Hematopoietic multipotent progenitor cell treated with erythropoietin and hydrocortisone succinate and interleukin-3 and kit ligand, for 4 days (in vitro differentiated cells): Measurements from ENCODE around the gene SWT1.
A peak's percentile ranks its signal among the peaks of the same experiment; 100 is the strongest.
"Not testable (repeated sequence)": the region's sequence is repeated elsewhere in the genome, so short reads cannot be mapped to it uniquely, and the experiment has no call there.

Source experiments
- DNase-seq: peaks from one replicate; pipeline ENCODE4 v3.0.0-alpha.2; 2015

SWT1 gene

DNA sequence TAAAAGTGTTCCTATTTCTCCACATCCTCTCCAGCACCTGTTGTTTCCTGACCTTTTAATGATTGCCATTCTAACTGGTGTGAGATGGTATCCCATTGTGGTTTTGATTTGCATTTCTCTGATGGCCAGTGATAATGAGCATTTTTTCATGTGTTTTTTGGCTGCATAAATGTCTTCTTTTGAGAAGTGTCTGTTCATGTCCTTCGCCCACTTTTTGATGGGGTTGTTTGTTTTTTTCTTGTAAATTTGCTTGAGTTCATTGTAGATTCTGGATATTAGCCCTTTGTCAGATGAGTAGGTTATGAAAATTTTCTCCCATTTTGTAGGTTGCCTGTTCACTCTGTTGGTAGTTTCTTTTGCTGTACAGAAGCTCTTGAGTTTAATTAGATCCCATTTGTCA lies 95.4 kb downstream of the SWT1 start:
- DNase-seq = not testable (repeated sequence)

DNA sequence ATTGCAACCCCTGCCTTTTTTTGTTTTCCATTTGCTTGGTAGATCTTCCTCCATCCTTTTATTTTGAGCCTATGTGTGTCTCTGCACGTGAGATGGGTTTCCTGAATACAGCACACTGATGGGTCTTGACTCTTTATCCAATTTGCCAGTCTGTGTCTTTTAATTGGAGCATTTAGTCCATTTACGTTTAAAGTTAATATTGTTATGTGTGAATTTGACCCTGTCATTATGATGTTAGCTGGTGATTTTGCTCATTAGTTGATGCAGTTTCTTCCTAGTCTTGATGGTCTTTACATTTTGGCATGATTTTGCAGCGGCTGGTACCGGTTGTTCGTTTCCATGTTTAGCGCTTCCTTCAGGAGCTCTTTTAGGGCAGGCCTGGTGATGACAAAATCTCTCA lies 98.6 kb downstream of the SWT1 start:
- DNase-seq = not testable (repeated sequence)

DNA sequence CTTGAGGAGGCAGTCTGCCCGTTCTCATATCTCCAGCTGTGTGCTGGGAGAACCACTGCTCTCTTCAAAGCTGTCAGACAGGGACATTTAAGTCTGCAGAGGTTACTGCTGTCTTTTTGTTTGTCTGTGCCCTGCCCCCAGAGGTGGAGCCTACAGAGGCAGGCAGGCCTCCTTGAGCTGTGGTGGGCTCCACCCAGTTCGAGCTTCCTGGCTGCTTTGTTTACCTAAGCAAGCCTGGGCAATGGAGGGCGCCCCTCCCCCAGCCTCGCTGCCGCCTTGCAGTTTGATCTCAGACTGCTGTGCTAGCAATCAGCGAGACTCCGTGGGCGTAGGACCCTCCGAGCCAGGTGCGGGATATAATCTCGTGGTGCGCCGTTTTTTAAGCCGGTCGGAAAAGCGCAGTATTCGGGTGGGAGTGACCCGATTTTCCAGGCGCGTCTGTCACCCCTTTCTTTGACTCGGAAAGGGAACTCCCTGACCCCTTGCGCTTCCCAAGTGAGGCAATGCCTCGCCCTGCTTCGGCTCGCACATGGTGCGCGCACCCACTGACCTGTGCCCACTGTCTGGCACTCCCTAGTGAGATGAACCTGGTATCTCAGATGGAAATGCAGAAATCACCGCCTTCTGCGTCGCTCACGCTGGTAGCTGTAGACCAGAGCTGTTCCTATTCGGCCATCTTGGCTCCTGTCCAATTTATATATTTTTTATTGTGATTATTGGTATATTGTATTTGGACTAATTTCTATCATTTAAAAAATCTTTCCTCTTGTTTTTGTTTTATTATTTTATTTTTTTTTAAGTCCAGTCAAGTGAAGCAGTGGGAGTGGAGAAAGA lies 100.4 kb downstream of the SWT1 start:
- not testable (repeated sequence) for DNase-seq

DNA sequence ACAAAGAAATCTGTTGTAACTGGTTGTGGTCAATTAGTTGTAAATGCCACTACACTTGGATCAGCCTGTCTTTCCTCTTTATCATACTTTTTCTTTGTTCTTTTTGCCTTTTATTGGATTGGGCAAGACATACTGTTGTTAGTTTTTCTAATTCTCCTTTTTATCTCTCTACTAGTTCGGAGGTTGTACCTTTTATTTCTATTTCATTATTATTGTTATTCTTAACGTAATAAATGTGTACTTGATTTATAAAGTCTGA lies 100.9 kb downstream of the SWT1 start:
- DNase-seq = no peak

GRCh38 chr1:185258676-185259075 lies 101.7 kb downstream of the SWT1 start:
- no peak for DNase-seq

GRCh38 chr1:185260611-185261010 lies 103.6 kb downstream of the SWT1 start:
- DNase-seq = no peak

GRCh38 chr1:185262151-185262550 lies 105.2 kb downstream of the SWT1 start:
- DNase-seq = no peak

GRCh38 chr1:185263292-185263691 lies 106.3 kb downstream of the SWT1 start:
- DNase-seq = no peak

DNA sequence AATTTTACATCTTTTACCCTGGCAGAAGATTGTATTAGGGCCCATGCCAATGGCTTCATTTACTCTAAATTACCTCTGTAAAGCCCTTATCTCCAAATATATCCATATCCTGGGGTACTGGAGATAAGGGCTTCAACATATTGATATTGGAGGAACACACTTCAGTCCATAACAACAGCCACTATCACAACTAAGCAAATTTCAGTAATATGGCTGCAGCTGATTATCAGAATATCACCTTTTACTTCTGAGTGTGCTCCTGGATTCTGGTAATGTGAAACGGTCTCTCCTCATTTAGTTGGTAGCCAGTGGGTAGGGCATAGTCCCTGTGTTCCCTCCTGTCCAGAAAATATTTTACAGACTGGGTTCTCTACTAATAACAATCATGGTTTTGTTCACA lies 106.8 kb downstream of the SWT1 start:
- no peak for DNase-seq

GRCh38 chr1:185265314-185265713 lies 108.3 kb downstream of the SWT1 start:
- DNase-seq = no peak

GRCh38 chr1:185267301-185267700 lies 110.3 kb downstream of the SWT1 start:
- DNase-seq = peak; percentile 39

DNA sequence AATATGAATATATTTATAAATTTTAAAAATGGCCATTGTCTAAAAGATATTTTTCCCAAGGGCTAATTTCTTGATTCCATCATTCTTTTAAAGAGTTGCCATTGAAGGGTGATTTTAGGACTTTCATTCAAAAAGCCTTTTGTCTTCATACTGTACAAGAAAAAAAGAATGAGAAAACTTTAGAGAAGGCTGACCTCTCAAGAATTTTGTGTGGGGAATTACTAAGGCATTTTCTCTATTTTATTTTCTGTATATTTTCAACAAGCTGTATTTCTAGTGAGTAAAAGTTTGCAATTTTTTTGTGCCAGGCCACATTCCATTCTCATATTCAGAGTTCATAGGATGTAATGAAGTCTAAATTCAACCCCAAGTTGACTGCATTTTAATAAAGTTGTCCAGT lies 110.7 kb downstream of the SWT1 start:
- DNase-seq = no peak

- DNase-seq = no peak
Measured at GRCh38 chr1:185268352-185268751, 111.4 kb downstream of the SWT1 start.

DNA sequence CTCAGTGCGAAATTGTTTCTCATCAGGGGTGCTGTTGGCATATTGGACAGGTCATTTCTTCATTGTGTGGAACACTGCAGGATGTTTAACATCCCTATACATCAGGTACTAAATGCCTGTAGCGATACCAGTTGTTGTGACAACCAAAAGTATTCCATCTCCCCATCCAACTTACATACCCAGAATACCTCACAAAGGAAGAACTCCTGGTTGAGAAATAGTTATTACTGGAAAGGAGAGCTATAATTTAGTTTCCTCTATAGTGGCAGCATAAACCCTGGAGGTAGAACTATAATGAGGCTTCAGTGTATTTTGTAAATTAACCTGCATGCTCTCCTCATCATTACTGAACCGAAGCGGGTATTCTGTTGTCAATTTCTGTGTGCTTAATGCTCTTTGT lies 115.0 kb downstream of the SWT1 start:
- DNase-seq = no peak

- DNase-seq = no peak
Measured at GRCh38 chr1:185279571-185279970, 122.6 kb downstream of the SWT1 start.

DNA sequence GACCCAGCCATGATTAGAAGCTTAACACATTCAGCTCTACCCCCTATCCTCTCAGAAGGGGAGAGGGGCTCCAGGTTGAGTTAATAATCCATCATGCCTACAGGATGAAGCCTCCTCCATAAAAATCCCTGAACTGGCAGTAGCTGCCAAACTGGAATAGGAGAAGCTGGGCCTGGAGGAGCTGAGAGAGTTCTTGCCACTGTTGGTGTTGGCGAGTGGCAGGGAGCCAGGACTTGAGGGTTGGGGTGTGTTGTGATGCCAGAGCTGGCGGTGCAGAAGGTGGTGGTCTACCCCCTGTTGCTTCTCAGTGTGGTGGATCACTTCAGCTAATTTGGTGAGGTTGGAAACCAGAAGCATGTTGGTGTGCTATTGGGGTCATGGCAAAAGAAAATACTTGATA lies 123.6 kb downstream of the SWT1 start:
- no peak for DNase-seq

- DNase-seq = no peak
Measured at GRCh38 chr1:185281245-185281644, 124.3 kb downstream of the SWT1 start.

DNA sequence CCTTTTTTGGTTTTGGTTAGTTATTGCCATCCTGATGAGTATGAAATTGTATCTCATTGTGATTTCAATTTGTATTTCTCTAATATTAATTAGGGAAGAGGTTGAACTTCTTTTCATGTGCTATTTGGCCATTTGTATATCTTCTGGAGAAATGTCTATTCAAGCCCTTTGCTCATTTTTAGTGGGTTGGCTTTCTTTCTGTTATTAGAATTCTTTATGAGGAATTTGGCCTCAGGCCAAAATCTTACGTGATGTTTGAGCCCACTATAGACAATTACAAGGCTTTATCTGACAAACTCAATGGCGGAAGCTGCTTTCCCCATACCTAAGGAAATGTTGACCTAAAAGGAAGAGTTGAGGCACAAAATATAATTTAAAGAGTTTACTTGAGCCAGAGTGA lies 127.1 kb downstream of the SWT1 start:
- peak; percentile 74 for DNase-seq

- peak; percentile 97 for DNase-seq
Measured at GRCh38 chr1:185284533-185285276, 127.7 kb downstream of the SWT1 start.

DNA sequence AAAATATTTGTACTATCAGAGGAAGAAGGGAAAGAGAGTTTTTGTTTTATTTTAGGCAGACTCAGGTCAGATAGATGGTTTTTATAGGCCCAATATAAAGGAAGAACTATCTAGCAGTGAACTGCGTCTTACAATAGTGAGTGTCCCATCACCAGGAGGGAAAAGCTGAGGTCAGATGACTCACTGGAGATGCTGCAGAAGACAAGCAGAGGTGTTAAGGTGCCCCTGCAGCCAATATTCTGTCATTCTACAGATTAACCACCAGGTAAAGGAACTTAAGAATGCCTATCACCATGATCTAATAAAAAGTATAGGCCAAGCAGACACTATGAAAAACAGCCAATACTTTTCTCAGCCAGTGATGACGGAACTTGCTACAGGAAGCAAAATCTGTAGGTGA lies 130.5 kb downstream of the SWT1 start:
- DNase-seq = no peak

DNA sequence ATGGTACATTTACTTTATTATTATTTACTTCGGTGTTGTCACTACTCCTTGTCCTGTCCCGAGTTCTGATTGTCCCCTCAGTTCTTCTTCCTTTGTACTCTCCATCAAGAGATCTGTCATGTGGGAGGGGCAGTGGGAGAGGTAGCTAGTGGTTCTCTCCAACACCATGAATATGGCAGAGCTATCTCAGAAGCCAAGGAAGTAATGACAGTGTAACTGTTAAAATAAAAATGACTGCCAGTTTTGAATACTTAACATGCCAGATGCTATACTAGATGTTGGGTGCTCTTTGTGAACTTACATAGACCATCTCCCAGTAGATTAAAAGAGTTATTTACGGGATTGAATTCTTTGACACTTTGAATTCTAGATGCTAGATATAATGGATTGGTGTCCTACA lies 131.5 kb downstream of the SWT1 start:
- DNase-seq = no peak

DNA sequence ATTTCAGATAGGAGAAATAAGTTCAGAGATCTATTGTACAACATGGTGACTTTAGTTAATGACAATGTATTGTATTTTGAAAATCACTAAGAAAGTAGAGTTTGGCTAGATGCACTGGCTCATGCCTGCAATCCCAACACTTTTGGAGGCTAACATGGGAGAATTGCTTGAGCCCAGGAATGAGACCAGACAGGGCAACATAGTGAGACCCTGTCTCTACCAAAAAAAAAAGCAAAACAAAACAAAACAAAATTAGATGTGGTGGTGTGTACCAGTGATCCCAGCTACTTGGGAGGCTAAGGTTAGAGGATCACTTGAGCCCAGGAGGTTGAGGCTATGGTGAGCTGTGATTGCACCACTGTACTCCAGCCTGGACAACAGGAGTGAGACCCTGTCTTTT lies 132.9 kb downstream of the SWT1 start:
- DNase-seq = no peak

DNA sequence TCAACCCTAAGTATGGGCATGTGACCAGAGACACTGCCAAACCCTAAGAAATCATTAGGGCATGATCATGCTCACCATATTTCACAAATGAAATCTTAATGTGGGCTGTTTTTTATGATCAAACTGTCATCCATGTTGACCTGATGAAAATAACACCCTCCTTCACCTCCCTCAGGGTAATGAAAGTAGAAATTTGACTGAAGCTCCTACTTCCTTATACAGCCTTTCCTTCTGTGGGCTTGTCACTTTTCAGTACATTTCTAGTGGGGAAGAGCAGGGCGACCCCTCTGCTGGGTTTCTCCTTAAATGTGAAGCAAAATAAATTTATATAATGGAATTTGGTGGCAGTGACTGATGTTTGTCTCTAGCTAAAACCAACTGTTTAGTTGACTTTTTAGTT lies 134.2 kb downstream of the SWT1 start:
- DNase-seq = peak; percentile 59

- DNase-seq = peak; percentile 95
Measured at GRCh38 chr1:185291652-185292051, 134.7 kb downstream of the SWT1 start.

- DNase-seq = peak; percentile 82
Measured at GRCh38 chr1:185292237-185292636, 135.3 kb downstream of the SWT1 start.
